GM12865 (cell line): ENCODE measurements around the gene KLRD1.
"Not testable (repeated sequence)": the region's sequence is repeated elsewhere in the genome, so short reads cannot be mapped to it uniquely, and the experiment has no call there.

ENCODE experiments used
- DNase-seq: peaks from one replicate; pipeline ENCODE4 v3.0.0; 2010; ENCODE audit warnings: low read depth
- H3K4me3 ChIP-seq: 2 replicates; pipeline ENCODE4 v1.5.1; 2011; ENCODE audit warnings: mild to moderate bottlenecking, low read depth, low read length, control low read depth
- TF ChIP-seq, protein P1 (sequence below): IDR thresholded peaks from 2 replicates; pipeline ENCODE4 v1.5.1; 2011; ENCODE audit warnings: low read length, control low read depth, low read depth, inconsistent platforms; ENCODE audit not compliant: insufficient read depth; ENCODE audit errors: missing control alignments

KLRD1 gene

DNA sequence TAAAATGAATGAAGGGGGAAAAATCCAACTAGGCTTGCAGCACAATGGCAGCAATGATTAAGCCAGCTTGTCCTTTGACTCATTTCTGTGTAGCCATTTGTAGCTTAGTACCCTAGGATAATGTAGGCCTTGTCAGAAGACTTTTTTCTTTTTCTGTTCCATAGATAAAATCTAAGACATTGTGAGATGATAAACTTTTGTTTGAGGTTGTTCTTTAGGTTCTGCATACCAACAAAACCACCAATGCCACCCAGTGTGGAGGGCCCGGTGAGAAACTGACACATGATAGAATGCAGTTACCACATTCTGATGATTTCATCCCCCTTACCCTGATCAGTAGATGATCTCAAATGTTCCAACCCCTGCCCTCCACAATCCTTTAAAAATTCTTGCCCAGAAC lies 6.6 kb upstream of the KLRD1 start:
- no peak overlapping the region for H3K4me3 ChIP-seq
- DNase-seq = no peak
- TF ChIP-seq, protein P1, sequence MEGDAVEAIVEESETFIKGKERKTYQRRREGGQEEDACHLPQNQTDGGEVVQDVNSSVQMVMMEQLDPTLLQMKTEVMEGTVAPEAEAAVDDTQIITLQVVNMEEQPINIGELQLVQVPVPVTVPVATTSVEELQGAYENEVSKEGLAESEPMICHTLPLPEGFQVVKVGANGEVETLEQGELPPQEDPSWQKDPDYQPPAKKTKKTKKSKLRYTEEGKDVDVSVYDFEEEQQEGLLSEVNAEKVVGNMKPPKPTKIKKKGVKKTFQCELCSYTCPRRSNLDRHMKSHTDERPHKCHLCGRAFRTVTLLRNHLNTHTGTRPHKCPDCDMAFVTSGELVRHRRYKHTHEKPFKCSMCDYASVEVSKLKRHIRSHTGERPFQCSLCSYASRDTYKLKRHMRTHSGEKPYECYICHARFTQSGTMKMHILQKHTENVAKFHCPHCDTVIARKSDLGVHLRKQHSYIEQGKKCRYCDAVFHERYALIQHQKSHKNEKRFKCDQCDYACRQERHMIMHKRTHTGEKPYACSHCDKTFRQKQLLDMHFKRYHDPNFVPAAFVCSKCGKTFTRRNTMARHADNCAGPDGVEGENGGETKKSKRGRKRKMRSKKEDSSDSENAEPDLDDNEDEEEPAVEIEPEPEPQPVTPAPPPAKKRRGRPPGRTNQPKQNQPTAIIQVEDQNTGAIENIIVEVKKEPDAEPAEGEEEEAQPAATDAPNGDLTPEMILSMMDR = no peak

DNA sequence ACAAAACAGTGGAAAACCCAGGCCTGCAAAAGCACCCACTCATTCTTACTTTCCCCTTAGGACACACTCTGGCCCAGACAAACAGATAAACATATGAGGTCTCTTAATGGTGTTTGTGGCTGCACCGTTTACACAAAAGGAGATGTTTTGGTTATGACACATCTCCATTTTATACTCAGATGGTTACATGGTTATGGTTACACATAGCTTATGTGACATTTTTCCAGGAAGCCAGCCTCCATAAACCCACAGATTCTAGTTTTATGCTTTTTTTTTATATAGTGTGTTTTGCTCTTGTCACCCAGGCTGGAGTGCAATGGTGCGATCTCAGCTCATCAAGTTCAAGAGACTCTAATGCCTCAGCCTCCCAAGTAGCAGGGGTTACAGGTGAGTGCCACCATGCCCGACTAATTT lies 3.5 kb upstream of the KLRD1 start:
- peak; percentile 35 for DNase-seq
- no peak overlapping the region for H3K4me3 ChIP-seq
- TF ChIP-seq, protein P1 = no peak

DNA sequence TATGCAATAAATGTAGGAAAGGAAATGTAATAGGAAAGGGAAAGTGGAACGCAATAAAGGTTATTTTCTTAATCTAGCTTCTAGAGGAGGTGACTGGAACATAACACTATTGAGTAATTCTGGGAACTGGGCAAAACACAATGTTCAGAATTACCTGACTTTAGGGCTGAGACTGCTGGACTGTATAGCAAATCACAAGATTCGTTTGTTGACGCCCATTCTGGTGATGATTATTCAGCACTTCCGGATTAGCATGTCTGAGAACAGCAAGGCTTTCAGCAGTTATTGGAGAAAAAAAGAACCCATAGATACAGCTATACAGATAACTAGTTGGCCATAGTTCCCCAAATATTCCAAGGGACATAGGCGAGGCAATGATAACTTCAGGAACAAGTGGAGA lies 2.3 kb upstream of the KLRD1 start:
- TF ChIP-seq, protein P1 = no peak
- no peak for DNase-seq

DNA sequence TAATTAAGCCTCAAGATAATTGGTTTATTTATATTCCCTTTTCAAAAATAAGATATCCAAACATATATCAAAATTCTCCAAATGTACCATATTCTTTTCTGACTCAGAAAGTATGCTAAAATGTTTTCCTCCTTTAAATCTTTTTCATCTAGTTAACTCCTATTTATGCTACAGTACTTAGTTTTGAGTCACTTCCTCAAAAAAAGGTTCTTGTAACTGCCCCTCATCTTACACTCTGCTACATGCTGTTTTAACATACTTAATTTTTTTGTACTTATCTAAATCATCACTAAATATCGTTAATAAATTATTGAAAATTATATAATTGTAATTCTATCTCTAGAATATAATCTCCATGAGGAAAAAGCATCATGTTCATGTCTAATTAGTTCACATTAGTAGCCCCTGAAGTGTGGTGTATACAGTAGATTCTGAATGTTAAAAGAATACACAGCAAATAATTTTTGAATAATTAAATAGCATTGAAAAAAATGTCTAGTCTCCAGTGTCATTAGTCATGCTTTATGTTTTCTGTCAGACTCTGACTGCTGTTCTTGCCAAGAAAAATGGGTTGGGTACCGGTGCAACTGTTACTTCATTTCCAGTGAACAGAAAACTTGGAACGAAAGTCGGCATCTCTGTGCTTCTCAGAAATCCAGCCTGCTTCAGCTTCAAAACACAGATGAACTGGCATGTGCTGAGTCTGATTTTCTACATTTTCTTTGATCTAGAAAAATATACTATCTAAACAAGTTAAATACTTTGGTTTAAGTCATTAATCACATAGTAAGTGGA lies 3.5 kb downstream of the KLRD1 start:
- H3K4me3 ChIP-seq = no peak overlapping the region
- TF ChIP-seq, protein P1 = no peak
- DNase-seq = no peak

More for the DNA sequence above, 2.3 kb upstream of the KLRD1 start:
- H3K4me3 ChIP-seq = no peak overlapping the region

DNA sequence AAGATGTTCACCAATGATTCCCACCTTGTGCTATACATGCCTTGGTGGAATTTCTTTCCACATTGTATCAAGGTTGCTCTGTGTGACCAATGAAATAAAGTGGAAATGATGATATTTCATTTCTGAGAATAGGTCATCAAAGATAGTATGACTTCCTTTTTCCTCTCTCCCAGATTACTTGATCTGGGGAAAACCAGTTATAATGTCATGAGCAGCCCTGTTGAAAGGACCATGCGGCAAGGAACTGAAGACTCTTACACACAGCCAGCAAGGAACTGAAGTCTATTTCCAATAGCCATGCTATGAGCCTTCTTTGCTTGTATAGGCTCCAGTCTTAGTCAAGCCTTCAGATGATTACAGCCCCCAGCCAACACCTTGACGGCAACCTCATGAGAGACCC lies 11.7 kb downstream of the KLRD1 start:
- DNase-seq = no peak
- no peak overlapping the region for H3K4me3 ChIP-seq
- TF ChIP-seq, protein P1 = no peak

DNA sequence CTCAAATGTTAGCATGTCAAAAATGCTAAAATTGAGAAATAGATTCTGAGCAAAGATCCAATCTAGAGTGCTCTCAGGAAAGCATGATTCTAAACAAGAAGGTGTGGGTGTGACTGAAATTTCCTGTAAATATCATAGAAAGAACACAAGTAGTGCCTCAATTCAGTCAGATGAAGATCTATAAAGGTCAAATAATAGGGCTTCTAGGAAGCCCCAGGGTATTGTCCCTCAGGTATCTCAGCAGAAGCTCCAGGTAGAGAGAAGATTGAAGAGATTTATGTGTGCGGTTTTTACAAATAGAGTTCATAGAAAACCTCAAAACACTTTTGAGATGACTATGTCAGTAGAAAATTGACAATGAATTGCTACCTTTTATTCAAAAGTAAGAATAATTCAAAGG lies 13.0 kb downstream of the KLRD1 start:
- TF ChIP-seq, protein P1 = no peak
- DNase-seq = peak; percentile 30
- H3K4me3 ChIP-seq = no peak overlapping the region

DNA sequence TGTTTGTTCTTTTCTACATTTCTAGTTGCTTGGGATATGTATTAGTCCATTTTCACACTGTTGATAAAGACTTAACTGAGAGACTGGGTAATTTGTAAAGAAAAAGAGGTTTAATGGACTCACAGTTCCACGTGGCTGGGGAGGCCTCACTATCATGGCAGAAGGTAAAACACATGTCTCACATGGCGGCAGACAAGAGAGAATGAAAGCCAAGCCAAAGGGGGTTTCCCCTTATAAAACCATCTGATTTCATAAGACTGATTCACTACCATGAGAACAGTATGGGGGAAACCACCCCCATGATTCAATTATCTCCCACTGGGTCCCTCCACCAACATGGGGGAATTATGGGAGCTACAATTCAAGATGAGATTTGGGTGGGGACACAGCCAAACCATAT lies 21.0 kb downstream of the KLRD1 start:
- not testable (repeated sequence) for H3K4me3 ChIP-seq

More for the DNA sequence above, 21.0 kb downstream of the KLRD1 start:
- not testable (repeated sequence) for DNase-seq
